K562 (cell line): ENCODE data around the gene CKS2. TPM values are rescaled to one million over a fixed set of nuclear protein-coding genes. Genes with fewer than 3 reads are reported as not detected.

Experiments used
- FOXJ3 ChIP-seq: sonication (generic); formaldehyde crosslinking; IDR thresholded peaks from 2 replicates; pipeline ENCODE4 v1.4.0; 2020; ENCODE audit warnings: mild to moderate bottlenecking, missing genetic modification reagents
- FOXM1 ChIP-seq, 2 experiments: fragments of 450-650 bp in 1 of 2; sonication (generic) in 1 of 2; formaldehyde crosslinking in 1 of 2; IDR thresholded peaks; 2 replicates each; pipeline versions ENCODE4 v1.6.1 to v1.9.0; 2017 to 2022; ENCODE audit warnings: low read depth in 2 of 2, mild to moderate bottlenecking in 2 of 2, missing genetic modification reagents in 1 of 2, moderate library complexity in 1 of 2
- HIVEP1 ChIP-seq: fragments of 250-450 bp; sonication (Bioruptor Pico); IDR thresholded peaks from 2 replicates; pipeline ENCODE4 v1.4.0; 2020; ENCODE audit warnings: mild to moderate bottlenecking
- MAZ ChIP-seq, 2 experiments: fragments of 450-650 bp in 1 of 2; sonication (generic) in 1 of 2; formaldehyde crosslinking; IDR thresholded peaks in 1 of 2; conservative IDR thresholded peaks in 1 of 2; 2 replicates each; pipeline versions ENCODE4 v1.4.0 to v1.5.0; 2020; ENCODE audit warnings: mild to moderate bottlenecking in 1 of 2, missing genetic modification reagents in 1 of 2
- TGIF2 ChIP-seq: sonication (generic); formaldehyde crosslinking; IDR thresholded peaks from 2 replicates; pipeline ENCODE4 v1.8.1; 2022; ENCODE audit warnings: mild to moderate bottlenecking, missing genetic modification reagents, moderate library complexity
- ZNF830 ChIP-seq: fragments of 250-450 bp; sonication (Bioruptor Pico); IDR thresholded peaks from 2 replicates; pipeline ENCODE4 v1.5.0; 2021; ENCODE audit warnings: mild to moderate bottlenecking
- polyA plus RNA-seq, 8 experiments: library from polyadenylated mRNA; depleted of rRNA in 4 of 8; stranded (reverse) in 5 of 8; unstranded in 3 of 8; fragments of >200 nt; fragmentation: Nextera tagmentation in 2 of 8; fragmentation: Illumina TruSeq in 1 of 8; extraction: Ambion mirVana in 2 of 8; extraction: Trizol in 1 of 8; gene quantifications; 2 replicates each; pipeline versions ENCODE4 v1.2.1 to v1.2.3, GENCODE V29; 2011 to 2014; ENCODE audit warnings: inconsistent platforms in 1 of 8, missing spikeins in 1 of 8
- total RNA-seq, 7 experiments: library from RNA; depleted of rRNA in 6 of 7; stranded (reverse); fragments of >200 nt in 6 of 7; fragmentation: Illumina TruSeq in 2 of 7; extraction: Trizol in 2 of 7; gene quantifications; 2 replicates each; pipeline versions ENCODE4 v1.2.1 to v1.2.3, GENCODE V29; 2011 to 2021; ENCODE audit warnings: low replicate concordance in 1 of 7
- TF ChIP-seq, protein P1 (sequence below): fragments of 450-650 bp; IDR thresholded peaks from 2 replicates; pipeline ENCODE4 v1.6.1; 2016; ENCODE audit warnings: low read depth
- TF ChIP-seq, protein P2 (sequence below), 2 experiments: fragments of 450-650 bp in 1 of 2; sonication (generic) in 1 of 2; formaldehyde crosslinking in 1 of 2; IDR thresholded peaks; 2 replicates each; pipeline versions ENCODE4 v1.7.1 to v1.9.0; 2016 to 2022; ENCODE audit warnings: inconsistent platforms in 1 of 2, mild to moderate bottlenecking in 1 of 2, missing genetic modification reagents in 1 of 2

The CKS2 gene
- total and polyA plus RNA-seq, 9 of the 15 experiments (the other 6 are each of a cell fraction or from before 2014, with no cell fraction given), result 123 to 941 (median 321) TPM

DNA sequence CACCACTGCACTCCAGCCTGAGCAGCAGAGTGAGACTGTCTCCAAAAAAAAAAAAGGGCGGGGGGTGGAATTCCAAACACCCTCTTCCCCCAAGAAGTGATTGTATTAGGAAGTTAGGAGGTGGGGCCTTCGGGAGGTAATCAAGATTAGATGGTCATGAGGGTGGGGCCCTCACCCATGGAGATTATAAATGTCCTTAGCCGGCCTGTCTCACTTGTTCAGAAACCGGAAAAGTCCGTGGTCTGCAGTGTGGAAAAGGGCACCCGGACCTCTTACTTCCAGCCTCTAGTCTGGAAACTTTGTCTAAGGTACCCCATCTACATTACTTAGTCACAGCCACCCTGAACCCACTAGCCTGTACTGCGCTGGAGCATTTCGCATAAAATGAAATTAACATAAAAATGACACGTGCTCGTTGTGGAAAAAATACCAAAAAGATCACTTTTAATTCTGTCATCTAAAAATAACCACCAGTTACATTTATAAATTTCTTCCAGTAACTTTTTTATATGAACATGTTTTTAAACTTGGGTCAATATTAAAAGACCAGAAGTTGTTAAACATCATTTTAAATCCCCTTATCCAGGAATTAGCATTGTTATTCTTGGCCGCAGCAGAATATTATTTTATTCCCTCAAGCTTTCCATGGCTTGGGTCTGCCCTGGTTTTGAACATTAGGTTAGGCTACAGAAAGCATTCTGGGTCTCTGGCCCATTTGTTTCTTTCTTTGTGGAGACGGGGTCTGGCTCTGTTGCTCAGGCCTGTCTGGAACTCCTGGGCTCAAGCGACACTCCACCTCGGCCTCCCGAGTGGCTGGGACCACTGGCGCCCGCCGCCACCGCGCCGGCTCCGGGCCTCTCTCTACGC is 1.2 kb upstream of the CKS2 start (continued):
- TF ChIP-seq, protein P1, sequence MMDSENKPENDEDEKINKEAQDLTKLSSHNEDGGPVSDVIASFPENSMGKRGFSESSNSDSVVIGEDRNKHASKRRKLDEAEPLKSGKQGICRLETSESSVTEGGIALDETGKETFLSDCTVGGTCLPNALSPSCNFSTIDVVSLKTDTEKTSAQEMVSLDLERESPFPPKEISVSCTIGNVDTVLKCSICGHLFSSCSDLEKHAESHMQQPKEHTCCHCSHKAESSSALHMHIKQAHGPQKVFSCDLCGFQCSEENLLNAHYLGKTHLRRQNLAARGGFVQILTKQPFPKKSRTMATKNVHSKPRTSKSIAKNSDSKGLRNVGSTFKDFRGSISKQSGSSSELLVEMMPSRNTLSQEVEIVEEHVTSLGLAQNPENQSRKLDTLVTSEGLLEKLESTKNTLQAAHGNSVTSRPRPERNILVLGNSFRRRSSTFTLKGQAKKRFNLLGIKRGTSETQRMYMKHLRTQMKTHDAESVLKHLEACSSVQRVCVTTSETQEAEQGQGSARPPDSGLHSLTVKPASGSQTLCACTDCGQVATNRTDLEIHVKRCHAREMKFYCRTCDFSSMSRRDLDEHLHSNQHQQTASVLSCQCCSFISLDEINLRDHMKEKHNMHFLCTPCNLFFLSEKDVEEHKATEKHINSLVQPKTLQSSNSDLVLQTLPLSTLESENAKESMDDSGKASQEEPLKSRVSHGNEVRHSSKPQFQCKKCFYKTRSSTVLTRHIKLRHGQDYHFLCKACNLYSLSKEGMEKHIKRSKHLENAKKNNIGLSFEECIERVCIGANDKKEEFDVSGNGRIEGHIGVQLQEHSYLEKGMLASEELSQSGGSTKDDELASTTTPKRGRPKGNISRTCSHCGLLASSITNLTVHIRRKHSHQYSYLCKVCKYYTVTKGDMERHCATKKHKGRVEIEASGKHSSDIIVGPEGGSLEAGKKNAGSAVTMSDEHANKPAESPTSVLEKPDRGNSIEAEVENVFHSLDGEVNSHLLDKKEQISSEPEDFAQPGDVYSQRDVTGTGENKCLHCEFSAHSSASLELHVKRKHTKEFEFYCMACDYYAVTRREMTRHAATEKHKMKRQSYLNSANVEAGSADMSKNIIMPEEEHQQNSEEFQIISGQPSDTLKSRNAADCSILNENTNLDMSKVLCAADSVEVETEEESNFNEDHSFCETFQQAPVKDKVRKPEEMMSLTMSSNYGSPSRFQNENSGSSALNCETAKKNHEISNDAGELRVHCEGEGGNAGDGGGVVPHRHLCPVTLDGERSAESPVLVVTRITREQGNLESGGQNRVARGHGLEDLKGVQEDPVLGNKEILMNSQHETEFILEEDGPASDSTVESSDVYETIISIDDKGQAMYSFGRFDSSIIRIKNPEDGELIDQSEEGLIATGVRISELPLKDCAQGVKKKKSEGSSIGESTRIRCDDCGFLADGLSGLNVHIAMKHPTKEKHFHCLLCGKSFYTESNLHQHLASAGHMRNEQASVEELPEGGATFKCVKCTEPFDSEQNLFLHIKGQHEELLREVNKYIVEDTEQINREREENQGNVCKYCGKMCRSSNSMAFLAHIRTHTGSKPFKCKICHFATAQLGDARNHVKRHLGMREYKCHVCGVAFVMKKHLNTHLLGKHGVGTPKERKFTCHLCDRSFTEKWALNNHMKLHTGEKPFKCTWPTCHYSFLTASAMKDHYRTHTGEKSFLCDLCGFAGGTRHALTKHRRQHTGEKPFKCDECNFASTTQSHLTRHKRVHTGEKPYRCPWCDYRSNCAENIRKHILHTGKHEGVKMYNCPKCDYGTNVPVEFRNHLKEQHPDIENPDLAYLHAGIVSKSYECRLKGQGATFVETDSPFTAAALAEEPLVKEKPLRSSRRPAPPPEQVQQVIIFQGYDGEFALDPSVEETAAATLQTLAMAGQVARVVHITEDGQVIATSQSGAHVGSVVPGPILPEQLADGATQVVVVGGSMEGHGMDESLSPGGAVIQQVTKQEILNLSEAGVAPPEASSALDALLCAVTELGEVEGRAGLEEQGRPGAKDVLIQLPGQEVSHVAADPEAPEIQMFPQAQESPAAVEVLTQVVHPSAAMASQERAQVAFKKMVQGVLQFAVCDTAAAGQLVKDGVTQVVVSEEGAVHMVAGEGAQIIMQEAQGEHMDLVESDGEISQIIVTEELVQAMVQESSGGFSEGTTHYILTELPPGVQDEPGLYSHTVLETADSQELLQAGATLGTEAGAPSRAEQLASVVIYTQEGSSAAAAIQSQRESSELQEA, result no peak
- TF ChIP-seq ZNF830 (CRISPR knock-in tag) (no peak), FOXJ3 (CRISPR knock-in tag) (no peak), MAZ (CRISPR knock-in tag; conservative IDR thresholded peaks at IDR 0.05 in 1 of 2, IDR thresholded peaks at IDR 0.05 in 1 of 2) (no peak), FOXM1 (IDR thresholded peaks at IDR 0.05; ENCODE audit: low read depth) (no peak), FOXM1 (CRISPR knock-in tag; IDR thresholded peaks at IDR 0.05; ENCODE audit: low read depth) (no peak), TGIF2 (no peak), HIVEP1 (CRISPR knock-in tag) (no peak)
- TF ChIP-seq, protein P2, sequence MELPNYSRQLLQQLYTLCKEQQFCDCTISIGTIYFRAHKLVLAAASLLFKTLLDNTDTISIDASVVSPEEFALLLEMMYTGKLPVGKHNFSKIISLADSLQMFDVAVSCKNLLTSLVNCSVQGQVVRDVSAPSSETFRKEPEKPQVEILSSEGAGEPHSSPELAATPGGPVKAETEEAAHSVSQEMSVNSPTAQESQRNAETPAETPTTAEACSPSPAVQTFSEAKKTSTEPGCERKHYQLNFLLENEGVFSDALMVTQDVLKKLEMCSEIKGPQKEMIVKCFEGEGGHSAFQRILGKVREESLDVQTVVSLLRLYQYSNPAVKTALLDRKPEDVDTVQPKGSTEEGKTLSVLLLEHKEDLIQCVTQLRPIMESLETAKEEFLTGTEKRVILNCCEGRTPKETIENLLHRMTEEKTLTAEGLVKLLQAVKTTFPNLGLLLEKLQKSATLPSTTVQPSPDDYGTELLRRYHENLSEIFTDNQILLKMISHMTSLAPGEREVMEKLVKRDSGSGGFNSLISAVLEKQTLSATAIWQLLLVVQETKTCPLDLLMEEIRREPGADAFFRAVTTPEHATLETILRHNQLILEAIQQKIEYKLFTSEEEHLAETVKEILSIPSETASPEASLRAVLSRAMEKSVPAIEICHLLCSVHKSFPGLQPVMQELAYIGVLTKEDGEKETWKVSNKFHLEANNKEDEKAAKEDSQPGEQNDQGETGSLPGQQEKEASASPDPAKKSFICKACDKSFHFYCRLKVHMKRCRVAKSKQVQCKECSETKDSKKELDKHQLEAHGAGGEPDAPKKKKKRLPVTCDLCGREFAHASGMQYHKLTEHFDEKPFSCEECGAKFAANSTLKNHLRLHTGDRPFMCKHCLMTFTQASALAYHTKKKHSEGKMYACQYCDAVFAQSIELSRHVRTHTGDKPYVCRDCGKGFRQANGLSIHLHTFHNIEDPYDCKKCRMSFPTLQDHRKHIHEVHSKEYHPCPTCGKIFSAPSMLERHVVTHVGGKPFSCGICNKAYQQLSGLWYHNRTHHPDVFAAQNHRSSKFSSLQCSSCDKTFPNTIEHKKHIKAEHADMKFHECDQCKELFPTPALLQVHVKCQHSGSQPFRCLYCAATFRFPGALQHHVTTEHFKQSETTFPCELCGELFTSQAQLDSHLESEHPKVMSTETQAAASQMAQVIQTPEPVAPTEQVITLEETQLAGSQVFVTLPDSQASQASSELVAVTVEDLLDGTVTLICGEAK (IDR thresholded peaks at IDR 0.05), result no peak
- TF ChIP-seq, protein P2 (CRISPR knock-in tag; IDR thresholded peaks at IDR 0.05), result no peak
